Breast epithelium (tissue), 4 donors: ENCODE measurements around the gene VWF. TPM values are rescaled to one million over a fixed set of nuclear protein-coding genes. Genes with fewer than 3 reads are reported as not detected.
"Not testable (repeated sequence)": the region's sequence is repeated elsewhere in the genome, so short reads cannot be mapped to it uniquely, and the experiment has no call there.

Experiments used
- DNase-seq, 2 donors: peaks; one replicate each; pipeline ENCODE4 v3.0.0-alpha.2; 2019; ENCODE audit warnings: low spot score in 2 of 2
- H3K27ac ChIP-seq, 2 donors: fragments of 200-600 bp; sonication (generic) in 1 of 2; one replicate each; pipeline ENCODE4 v1.5.1; 2016 to 2019; ENCODE audit warnings: mild to moderate bottlenecking in 1 of 2
- H3K27me3 ChIP-seq, 2 donors: fragments of 200-600 bp; sonication (generic) in 1 of 2; one replicate each; pipeline versions ENCODE4 v1.5.1 to v1.6.0; 2017 to 2019; ENCODE audit warnings: control low read depth in 1 of 2, mild to moderate bottlenecking in 1 of 2
- H3K36me3 ChIP-seq: fragments of 200-600 bp; one replicate; pipeline ENCODE4 v1.5.1; 2019
- H3K4me1 ChIP-seq, 2 donors: fragments of 200-600 bp; sonication (generic); one replicate each; pipeline ENCODE4 v1.5.1; 2016 to 2019; ENCODE audit warnings: control low read depth in 1 of 2
- H3K4me3 ChIP-seq, 3 donors: fragments of 200-600 bp; sonication (generic); 1 replicate in 2 of 3; 2 replicates in 1 of 3; pipeline ENCODE4 v1.5.1; 2016 to 2019; ENCODE audit warnings: mild to moderate bottlenecking in 3 of 3, moderate library complexity in 2 of 3
- H3K9me3 ChIP-seq, 2 donors: fragments of 200-600 bp; sonication (generic) in 1 of 2; one replicate each; pipeline ENCODE4 v1.5.1; 2016 to 2019; ENCODE audit warnings: control low read depth in 1 of 2
- CTCF ChIP-seq, 3 donors: fragments of 450-650 bp; IDR thresholded peaks; one replicate each; pipeline ENCODE4 v1.5.1; 2016 to 2017; ENCODE audit warnings: antibody characterized with exemption in 3 of 3, mild to moderate bottlenecking in 3 of 3, moderate library complexity in 3 of 3
- POLR2A ChIP-seq: fragments of 450-650 bp; IDR thresholded peaks from one replicate; pipeline ENCODE4 v1.6.1; 2016; ENCODE audit warnings: antibody characterized with exemption, mild to moderate bottlenecking, moderate library complexity
- POLR2AphosphoS5 ChIP-seq, 3 donors: sonication (generic); formaldehyde crosslinking; IDR thresholded peaks; one replicate each; pipeline ENCODE4 v1.6.1; 2017; ENCODE audit warnings: antibody characterized with exemption in 3 of 3
- intact Hi-C: fragments of 100-400 bp; cut with DNase I; formaldehyde crosslinking; loops from one replicate; pipeline ENCODE4 v1.15.1; 2023; ENCODE audit warnings: low total_unique reads
- total RNA-seq, 3 donors: library from RNA; depleted of rRNA; stranded (reverse); fragments of >200 nt; gene quantifications; one replicate each; pipeline ENCODE4 v1.1.0, GENCODE V29; 2016

The VWF gene
- total RNA-seq, 3 donors from 2014 or later: 60.3 to 267 (median 117) TPM

- Histone ChIP-seq H3K4me1 (no peaks in the 10 kb centered on the region), H3K9me3 (no peaks in the 10 kb centered on the region), H3K36me3 (no peaks in the 10 kb centered on the region), H3K27me3 (no peaks in the 10 kb centered on the region), H3K4me3 (no peak overlapping the region), H3K27ac (no peak overlapping the region)
- intact Hi-C loops: no loop called here
- no peak for TF ChIP-seq POLR2AphosphoS5 (IDR thresholded peaks at IDR 0.05)
- no peak for TF ChIP-seq POLR2A
- TF ChIP-seq CTCF (IDR thresholded peaks at IDR 0.05): no peak
- no peak for DNase-seq
Observed at GRCh38 chr12:6106218-6106617, 18.3 kb downstream of the VWF start.

DNA sequence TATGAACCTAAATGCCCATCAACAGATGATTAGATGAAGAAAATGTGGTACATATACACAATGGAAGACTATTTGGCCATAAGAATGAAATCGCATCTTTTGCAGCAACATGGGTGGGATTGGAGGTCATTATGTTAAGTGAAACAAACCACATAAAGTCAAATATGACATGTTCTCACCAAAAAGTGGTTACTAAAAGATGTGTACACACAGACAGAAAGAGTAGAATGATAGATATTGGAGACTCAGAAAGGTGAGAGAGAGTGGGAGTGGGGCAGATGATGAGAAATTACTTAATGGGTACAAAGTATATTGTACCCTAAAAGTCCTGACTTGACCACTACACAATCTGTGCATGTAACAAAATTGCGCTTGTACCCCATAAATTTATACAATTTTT is 19.6 kb downstream of the VWF start:
- Histone ChIP-seq H3K36me3 (no peaks in the 10 kb centered on the region), H3K4me3 (no peak overlapping the region), H3K9me3 (no peaks in the 10 kb centered on the region), H3K27me3 (no peaks in the 10 kb centered on the region), H3K4me1 (no peaks in the 10 kb centered on the region), H3K27ac (no peak overlapping the region)
- intact Hi-C loops: no loop called here
- no peak for DNase-seq
- TF ChIP-seq POLR2AphosphoS5 (IDR thresholded peaks at IDR 0.05): no peak
- no peak for TF ChIP-seq CTCF (IDR thresholded peaks at IDR 0.05)
- TF ChIP-seq POLR2A: no peak

DNA sequence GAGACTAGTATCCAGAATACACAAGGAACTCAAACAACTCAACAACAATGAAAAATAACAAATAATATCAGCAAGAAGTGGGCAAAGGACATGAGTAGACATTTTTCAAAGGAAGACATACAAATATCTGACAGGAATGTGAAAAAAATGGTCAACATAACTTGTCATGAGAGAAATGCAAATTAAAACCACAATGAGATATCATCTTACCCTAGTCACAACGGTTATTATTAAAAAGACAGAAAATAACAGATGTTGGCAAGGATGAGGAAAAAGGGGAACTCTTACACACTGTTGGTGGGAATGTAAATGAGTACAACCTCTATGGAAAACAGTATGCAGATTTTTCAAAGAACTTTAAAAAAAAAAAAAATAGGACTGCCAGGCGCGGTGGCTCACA is 20.4 kb downstream of the VWF start:
- no peak for DNase-seq
- Histone ChIP-seq H3K36me3 (no peaks in the 10 kb centered on the region), H3K27ac (no peak overlapping the region), H3K4me3 (no peak overlapping the region), H3K27me3 (no peaks in the 10 kb centered on the region), H3K4me1 (no peaks in the 10 kb centered on the region), H3K9me3 (no peaks in the 10 kb centered on the region)
- no peak for TF ChIP-seq POLR2AphosphoS5 (IDR thresholded peaks at IDR 0.05)
- no peak for TF ChIP-seq POLR2A
- no peak for TF ChIP-seq CTCF (IDR thresholded peaks at IDR 0.05)
- intact Hi-C loops: no loop called here

DNA sequence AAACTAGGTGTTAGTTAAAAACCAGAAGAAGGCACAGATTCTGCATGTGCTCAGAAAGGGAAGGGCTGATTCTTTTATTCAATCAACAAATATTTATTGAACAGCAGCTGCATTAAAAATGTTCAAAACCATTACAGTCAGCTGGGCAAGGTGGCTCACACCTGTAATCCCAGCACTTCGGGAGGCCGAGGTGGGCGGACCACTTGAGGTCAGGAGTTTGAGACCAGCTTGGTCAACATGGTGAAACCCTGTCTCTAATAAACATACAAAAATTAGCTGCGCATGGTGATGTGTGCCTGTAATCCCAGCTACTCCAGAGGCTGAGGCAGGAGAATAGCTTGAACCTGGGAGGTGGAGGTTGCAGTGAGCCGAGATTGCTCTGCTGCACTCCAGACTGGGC is 22.4 kb downstream of the VWF start:
- H3K27ac ChIP-seq, H3K4me1 ChIP-seq, H3K27me3 ChIP-seq, H3K9me3 ChIP-seq, H3K36me3 ChIP-seq, intact Hi-C loops, H3K4me3 ChIP-seq: not testable (repeated sequence)
- peak in 1 of 2 donors; percentile 3 for DNase-seq

DNA sequence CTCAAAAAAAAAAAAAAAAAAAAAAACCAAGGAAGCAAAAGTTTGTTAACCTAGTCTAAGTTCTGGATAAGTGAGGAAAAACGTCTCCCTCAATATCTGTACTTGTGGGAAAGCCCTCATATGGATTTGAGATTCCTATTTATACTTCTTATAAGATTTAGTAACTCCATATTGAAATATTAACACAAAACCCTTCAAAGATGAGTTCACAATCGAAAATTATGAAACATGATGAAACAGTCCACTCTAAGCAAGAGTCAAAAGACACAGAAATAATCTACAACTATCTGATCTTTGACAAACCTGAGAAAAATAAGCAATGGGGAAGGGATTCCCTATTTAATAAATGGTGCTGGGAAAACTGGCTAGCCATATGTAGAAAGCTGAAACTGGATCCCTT is 25.2 kb downstream of the VWF start:
- no peaks in the 10 kb centered on the region for H3K36me3 ChIP-seq
- H3K9me3 ChIP-seq: no peaks in the 10 kb centered on the region
- no peak for TF ChIP-seq CTCF (IDR thresholded peaks at IDR 0.05)
- no peak for TF ChIP-seq POLR2A
- TF ChIP-seq POLR2AphosphoS5 (IDR thresholded peaks at IDR 0.05): no peak
- no peak overlapping the region for H3K4me3 ChIP-seq
- H3K27me3 ChIP-seq: no peaks in the 10 kb centered on the region
- H3K27ac ChIP-seq: no peak overlapping the region
- no peaks in the 10 kb centered on the region for H3K4me1 ChIP-seq
- DNase-seq: no peak
- intact Hi-C loops: no loop called here

GRCh38 chr12:6097411-6097810 is 27.1 kb downstream of the VWF start:
- TF ChIP-seq POLR2A (no peak), POLR2AphosphoS5 (IDR thresholded peaks at IDR 0.05) (no peak), CTCF (IDR thresholded peaks at IDR 0.05) (no peak)
- no peak overlapping the region for H3K27ac ChIP-seq
- no peaks in the 10 kb centered on the region for H3K36me3 ChIP-seq
- peak in 1 of 2 donors; percentile 3 for DNase-seq
- H3K9me3 ChIP-seq: no peaks in the 10 kb centered on the region
- no peak overlapping the region for H3K4me3 ChIP-seq
- intact Hi-C loops: no loop called here
- H3K4me1 ChIP-seq: no peaks in the 10 kb centered on the region
- no peaks in the 10 kb centered on the region for H3K27me3 ChIP-seq
